Measurements from ENCODE around the gene TMEM80.

Gene TMEM80

DNA sequence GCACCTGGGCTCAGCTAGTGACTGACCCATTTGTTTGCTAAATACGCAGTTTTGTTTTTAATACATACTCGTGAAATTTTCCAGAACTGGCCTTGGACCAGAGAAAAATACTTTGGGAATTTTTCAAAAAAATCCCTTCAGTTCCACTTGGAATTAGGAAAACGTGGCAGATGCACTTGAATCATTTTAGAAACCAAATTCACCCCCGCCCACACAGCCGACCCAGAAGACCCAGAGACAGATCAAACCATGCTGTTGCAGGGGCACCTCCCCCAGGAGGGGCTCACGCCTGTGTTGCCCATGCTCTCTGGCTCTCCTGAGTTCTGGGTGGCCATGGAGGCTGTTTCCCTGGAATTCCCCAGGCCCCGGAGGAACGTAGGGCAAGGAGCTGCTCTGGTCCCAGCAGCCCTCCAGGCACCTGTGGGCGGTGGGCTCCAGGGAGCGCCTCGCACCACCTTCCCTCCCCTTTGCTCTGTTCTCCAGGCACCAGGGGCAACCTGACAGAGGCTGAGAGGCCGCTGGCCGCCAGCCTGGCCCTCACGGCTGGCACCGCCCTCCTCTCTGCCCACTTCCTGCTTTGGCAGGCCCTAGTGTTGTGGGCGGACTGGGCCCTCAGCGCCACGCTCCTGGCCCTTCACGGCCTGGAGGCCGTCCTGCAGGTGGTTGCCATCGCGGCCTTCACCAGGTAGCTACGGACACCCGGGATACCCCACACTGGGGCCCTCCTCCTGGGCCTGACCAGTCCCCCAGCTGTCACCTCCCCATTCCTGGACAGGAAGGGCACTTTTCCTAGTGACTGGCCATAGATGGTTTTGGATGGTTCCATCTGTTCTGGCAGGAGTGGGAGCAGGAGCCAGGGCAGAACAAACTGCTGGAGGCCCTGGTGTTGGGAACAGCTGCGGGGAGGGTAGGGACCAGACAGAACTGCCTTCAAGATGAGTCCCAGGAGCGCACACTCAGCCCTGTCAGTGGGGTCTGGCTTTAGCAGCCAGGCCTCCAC, 7.1 kb downstream of the TMEM80 start:
- DNase-seq: no peak

DNA sequence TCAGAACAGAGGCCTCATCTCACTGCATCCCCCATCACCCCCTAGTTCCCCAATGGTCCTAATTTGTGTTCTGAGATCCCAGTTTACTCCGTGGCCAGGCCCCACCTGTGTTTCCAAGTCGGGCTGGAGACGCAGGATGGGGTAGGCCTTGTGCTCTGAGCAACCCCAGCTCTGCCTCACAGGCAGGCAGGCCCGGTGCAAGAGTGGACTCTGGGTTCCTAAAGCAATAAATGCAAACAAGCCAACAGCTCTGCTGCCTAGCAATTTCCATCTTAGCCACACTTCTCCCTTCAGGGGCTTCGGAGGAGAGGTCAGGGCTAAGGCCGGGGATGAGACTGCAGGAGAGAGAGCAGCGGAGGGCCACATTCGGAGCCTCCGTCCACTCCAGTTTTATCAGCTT, 7.9 kb downstream of the TMEM80 start:
- DNase-seq: no peak

DNA sequence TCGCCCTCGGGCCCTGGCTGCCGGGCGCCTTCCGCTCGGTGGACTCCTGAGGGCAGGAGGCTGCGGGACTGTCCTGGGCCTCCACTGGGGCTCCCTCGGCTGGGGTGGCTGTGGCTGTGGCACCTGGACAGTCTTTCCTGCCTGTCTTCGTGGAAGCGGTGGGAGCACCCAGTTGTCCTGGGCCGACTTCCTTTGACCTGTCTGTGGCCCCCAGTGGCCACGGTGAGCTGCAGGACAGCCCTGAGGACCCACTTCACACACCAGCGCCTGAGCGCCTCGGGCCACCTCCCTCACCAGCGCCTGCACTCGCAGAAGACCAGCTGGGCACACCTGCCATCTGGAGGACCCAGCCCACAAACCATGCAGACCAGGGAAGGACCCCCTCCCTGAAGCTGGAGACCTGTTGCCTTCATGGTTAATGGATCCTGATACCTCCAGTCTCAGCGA, 8.6 kb downstream of the TMEM80 start:
- no peak for DNase-seq

DNA sequence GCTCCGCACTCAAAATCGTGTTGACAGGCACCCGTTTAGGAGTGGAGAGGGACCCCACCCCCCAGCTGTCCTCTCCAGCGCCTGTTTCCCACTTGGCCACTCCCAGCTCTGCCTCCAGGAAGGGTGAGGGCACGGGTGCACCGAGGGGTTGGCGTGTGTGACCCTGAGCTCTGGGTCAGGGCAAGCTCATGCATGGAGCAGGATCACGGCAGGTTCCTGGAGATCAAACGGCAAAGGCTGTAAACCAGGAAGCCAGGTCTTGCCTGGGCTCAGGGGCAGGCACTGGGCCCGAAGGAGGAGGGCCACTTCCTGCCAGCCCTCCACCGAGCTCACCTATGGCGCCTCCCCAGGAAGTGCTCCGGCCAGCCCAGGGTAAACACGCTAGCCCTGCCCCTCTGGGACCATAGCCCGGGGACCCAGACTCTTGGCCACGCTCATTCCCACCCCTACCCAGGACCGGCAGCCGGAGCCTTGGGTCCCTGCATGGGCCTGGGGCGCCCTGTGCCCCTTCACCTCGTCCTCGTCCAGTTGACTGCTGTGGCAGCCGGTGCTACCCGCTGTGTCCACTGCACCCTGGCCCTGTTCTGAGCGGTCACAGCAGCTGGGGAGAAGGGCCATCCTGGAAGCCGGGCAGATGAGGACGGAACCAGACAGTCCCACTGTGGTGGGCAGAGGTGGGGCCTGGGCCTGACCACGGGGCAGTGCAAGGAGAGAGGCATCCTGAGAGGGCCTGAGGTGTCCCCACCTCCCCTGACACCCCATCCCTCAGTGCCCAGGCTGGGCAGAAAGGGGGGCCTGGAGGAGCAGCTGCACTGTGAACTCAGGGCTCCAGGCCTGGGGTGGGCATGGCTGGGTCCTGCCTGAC, 9.4 kb downstream of the TMEM80 start:
- no peak for DNase-seq

DNA sequence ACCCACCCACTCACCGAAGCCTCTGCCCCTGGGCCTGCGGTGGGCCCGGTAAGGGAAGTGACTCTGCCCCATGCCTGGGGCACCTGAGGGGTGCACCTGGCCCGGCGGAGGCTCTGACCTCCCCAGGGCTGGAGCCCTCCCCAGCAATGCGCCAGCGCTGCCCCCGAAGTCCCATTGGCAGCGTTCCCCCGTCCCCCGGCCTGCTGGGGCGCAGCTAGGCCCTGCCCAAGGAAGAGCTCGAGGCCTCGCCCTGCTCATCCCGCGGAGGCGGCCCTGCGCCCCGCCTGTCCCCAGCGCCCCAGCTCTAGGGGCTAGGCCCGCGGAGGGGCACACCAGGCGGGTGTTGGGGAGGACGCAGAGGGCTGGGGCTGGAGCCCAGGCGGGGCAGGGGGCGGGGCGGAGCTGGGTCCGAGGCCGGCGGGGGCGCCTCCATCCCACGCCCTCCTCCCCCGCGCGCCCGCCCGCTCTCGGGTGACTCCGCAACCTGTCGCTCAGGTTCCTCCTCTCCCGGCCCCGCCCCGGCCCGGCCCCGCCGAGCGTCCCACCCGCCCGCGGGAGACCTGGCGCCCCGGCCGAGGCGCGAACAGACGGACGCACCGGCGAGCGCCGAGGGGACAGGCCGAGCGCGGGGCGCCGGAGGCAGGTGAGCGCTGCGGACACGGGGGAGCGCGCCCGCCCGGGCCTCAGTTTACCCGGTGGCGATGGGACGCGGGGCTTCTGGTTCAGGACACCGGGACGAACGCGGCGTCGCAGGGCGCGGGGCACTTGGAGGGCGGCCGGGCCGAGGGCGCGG, 10.2 kb downstream of the TMEM80 start, which contains the start of gene EPS8L2:
Gene EPS8L2, plus strand, starts transcription at position 586 of the 793 bp plus-strand sequence. CDS start 3,177 bp downstream, outside the sequence.
- DNase-seq: no peak

DNA sequence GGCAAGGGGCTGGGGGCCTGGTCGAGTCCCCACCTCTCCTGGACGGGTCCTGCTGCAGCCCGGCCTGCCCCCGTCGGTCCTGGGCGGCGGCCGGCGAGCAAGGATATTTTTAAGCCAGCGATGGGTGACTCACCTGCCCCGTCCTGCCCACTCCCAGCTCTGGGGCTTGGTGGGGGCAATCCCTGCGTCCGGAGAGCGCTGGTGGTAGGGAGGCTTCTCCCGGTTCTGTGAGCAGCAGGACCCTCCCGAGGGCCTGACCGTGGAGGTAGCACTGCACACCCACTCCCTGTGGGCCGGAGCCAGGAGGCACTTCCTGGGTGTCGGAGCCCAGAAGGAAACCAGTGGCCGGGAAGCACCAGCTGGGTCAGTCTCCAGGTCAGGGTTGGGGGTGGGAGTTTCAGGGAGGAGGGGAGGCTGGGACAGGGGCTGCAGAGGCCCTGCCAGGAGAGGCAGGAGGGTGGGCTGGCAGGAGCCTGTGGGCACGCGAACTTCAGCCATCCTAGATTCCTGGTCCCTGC, 10.9 kb downstream of the TMEM80 start:
- DNase-seq: no peak

DNA sequence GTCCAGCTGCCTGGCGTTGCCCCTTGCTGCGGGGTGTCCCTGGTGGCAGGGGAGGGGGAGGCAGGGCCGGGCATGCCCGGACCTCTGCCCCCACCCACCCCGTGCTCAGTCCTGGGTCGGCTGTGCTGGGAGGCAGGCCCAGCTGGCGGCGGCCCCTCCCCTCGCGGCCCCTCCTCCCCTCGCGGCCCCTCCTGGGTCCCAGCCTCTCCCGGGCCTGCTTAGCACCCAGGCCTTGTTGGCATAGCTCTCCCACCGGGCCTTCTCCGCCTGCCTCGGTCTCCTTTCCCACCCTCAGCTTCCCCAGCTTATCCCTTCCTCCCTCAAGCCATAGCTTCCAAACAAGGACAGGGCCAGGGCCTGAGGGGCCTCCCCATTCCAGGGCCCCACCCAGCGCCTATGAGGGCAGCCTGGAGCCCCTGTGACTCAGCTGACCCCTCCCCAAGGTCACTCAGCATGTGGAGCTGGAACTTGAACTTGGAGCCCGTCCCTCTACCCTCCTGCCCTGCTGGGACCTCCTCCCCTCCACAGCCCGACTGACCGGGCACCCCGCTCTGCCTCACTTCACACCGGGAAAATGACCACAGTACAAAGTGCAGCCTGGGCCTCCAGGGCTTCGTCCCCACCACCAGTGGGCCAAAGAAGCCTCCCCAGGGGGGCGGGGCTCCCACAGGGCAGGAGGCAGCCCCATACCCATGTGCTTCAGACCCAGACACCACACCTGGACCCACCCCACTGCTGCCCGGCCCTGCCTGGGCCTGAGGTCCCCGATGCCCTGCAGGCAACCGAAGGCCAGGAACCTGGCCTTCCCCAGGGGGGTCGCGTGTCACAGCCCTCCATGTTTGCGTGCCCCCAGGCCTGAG, 11.6 kb downstream of the TMEM80 start:
- DNase-seq: no peak

DNA sequence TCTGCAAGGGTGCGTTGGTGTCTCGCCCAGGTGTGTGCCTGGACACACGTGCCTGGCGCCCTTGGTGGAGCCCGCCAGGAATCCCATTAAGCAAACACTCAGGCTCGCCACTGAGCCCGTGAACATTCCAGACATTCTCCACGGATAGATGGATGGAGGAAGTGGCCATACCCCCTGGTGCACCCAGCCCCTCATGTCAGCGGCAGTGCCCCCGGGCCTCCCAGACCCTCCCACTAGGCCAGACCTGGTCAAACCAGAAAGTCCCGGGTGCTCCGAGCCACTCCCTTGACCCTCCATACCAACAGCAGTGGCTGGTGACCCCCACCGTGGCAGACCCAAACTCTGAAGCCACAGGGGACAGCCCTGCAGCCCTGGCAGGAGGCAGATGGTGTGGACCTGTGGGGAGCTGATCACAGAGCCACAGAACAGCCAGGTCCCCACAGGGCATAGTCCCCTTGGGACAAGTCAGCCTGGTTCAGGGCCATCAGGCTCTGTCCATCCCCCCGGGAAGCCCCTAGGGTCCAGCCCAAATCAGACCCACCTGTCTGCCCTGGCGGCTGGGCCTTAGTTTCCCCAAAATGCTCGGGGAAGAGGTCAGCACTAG, 12.3 kb downstream of the TMEM80 start:
- no peak for DNase-seq

DNA sequence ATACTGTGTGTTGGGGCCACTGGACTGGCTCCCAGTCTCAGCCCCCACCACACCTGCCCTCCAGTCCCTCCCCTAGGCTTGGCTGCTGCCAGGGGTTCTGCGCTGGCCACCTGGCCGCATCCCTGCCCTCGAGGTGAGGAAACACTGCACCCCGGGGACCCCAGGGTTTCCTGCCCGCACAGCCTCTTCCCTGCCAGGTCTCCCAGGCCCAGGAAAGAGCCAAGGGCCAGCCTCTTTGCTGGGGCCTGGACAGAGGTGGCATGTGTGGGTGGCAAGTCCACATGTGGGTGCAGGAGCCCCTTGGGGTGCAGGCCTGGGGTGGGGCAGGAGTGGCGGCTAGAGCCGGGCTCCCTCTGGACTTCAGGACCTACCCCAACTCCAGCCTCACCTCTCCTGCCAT, 12.9 kb downstream of the TMEM80 start:
- DNase-seq: no peak

DNA sequence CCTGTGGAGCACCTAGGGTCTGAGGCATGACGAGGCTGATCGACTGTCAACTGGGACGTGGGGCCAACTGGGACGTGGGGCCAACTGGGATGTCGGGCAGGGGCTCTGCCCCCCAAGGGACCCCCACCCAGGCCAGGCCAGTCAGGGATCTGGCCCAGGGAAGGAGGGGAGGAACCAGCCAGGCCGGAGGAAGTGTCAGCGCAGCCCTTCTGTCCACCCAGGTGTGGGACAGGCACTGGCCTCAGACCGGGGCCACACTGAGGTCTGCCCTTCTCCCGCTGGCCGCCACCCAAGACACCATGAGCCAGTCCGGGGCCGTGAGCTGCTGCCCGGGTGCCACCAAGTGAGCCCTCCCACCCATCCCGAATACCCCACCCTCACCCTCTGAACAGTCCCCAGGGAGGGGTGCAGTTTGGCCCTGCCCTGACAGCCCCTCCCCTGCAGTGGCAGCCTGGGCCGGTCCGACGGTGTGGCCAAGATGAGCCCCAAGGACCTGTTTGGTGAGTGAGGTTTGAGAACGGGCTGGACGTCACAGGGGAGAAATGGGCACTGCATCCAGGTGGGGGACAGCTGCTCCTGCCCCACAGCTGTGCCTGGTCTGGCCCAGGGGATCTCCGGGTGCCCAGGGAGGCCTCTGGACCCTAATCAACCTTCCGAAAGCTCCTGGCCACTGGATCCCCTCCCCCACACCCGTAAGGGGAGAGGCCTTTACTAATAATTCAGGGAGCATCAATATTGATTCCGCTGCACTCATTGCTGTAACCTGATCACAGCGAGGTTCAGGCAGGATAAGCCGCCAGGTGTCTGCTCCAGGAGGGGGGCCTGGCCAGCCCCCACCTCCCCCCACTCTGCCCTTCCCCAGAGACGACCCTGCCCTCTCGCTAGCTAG, 13.7 kb downstream of the TMEM80 start:
- no peak for DNase-seq

DNA sequence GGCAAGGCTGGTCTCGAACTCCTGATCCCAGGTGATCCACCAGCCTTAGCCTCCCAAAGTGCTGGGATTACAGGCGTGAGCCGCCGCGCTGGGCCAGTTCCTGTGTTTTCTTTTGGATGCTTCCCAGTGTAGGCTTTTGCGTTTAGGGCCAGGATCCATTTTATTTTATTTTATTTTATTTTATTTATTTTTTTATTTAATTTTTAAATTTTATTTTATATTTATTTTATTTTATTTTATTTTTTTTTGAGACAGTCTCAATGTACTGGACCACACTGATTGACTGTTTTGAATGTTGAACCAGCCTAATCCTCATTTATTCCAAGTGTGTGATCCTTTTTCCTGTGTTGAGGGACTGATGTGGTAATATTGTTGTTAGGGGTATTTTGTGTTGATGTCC, 18.8 kb downstream of the TMEM80 start:
- DNase-seq: no peak

DNA sequence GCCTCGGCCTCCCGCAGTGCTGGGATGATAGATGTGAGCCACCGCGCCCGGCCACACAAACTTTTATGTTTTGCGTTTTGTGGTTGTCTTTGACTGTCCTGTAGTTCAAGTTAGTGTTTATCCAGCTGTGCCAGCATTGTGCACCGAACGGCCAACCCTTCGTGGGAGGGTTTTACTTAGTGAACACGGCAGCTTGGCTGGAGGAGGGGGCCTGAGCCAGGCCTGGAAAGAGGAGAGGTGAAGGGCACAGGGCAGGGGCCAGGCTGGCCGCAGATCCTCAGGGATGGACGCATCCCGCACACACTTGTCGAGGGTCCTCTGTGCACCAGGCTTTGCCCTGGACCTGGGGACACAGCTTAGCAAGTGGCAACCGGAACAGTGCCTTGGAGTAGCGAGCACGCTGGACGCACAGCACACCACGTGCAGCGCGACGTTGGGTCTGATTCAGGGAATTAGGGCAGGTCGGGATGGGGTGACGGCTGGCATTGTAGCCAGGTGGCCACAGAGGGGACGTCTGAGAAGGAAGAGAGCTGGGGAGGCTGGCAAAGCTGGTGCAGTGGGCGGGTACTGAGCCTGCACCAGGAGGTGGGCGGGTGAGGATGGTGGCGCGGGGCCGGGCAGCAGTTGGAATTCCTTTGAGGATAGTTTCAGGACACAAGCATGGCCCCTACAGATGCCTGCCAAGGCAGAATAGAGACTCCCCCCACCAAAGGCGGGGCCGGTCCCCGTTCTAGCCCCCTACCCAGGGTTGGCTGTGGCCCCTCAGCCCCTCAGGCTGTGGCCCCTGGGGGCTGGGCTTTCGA, 23.8 kb downstream of the TMEM80 start:
- no peak for DNase-seq

DNA sequence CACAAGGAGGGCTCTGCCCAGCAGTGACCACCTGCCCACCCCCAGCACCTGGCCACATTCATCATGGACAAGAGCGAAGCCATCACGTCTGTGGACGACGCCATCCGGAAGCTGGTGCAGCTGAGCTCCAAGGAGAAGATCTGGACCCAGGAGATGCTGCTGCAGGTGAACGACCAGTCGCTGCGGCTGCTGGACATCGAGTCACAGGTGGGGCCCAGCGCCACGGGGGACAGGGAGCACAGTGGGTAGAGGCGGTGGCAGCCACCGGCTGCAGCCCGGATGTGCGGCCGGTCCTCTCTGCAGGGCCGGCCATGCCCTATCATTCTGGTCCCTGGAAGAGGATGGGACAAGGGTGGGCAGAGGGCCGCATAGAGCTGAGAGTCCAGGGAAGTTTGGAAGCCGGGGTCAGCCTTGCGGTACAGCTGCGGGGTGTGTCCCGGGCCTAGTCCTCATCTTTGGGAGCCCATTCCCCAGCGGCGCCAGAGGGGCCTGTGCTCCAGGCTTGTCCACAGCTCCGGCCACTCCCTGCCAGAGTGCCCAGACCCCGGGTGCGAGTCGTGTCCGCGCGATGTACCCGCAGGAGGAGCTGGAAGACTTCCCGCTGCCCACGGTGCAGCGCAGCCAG, 24.5 kb downstream of the TMEM80 start:
- DNase-seq: no peak

DNA sequence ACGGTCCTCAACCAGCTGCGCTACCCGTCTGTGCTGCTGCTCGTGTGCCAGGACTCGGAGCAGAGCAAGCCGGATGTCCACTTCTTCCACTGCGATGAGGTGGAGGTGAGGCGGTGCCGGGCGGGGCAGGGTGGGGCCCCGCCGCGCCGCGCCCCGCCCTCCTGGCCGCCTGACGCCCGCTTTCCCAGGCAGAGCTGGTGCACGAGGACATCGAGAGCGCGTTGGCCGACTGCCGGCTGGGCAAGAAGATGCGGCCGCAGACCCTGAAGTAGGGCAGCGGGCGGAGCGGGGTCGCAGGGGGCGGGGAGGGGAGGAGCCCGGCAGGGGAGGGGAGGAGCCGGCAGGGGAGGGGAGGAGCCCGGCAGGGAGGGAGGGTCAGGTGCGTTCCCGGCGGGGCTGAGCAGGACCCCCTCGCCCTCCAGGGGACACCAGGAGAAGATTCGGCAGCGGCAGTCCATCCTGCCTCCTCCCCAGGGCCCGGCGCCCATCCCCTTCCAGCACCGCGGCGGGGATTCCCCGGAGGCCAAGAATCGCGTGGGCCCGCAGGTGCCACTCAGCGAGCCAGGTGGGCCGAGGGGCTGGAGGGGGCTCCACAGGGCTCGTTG, 25.1 kb downstream of the TMEM80 start:
- peak; percentile 41 for DNase-seq

DNA sequence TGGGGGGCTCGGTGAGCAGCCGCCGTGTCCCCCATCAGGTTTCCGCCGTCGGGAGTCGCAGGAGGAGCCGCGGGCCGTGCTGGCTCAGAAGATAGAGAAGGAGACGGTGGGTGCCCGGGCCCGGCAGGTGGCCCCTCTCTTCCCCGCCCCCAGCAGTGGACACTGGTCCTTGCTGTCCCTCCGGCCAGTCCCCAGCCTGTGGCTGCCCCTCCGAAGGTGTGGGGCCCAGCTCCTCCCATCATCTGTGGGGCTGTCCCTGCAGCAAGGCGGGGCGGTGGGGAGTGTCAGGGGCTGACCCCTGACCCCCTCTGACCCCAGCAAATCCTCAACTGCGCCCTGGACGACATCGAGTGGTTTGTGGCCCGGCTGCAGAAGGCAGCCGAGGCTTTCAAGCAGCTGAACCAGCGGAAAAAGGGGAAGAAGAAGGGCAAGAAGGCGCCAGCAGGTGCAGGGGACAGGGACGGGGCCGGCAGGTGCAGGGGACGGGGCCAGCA, 25.7 kb downstream of the TMEM80 start:
- no peak for DNase-seq

DNA sequence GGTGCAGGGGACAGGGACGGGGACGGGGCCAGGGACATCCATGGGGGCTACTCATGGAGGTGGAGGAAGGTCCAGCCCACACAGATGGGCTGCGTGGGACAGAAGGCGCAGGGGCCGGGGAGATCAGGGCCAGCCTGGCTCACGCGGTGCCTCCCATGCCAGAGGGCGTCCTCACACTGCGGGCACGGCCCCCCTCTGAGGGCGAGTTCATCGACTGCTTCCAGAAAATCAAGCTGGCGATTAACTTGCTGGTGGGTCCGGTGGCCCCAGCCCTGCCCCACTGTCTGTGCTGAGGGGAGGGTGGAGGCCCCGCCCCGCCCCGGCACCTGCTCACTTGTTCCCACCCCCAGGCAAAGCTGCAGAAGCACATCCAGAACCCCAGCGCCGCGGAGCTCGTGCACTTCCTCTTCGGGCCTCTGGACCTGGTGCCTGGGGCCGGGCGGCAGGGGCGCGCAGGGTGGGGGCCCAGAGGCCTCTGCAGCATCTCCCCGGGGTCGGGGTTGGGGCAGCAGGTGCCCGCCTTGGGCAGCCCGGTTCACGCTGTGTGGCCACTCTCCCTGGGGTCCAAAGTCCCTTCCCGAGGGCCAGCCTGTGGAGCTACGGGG, 26.2 kb downstream of the TMEM80 start:
- peak; percentile 20 for DNase-seq

DNA sequence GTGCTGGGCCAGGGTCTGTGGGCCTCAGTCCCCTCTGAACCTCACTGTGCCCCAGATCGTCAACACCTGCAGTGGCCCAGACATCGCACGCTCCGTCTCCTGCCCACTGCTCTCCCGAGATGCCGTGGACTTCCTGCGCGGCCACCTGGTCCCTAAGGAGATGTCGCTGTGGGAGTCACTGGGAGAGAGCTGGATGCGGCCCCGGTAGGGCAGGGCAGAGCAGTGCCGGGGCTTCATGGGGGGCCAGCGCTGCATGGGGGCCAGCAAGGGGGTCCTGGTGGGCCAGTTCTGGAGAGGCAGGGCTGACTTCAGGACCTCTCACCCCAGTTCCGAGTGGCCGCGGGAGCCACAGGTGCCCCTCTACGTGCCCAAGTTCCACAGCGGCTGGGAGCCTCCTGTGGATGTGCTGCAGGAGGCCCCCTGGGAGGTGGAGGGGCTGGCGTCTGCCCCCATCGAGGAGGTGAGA, 26.8 kb downstream of the TMEM80 start:
- no peak for DNase-seq
